Natural killer cell (primary cell): ENCODE measurements around the gene SPINT1. TPM values are rescaled to one million over a fixed set of nuclear protein-coding genes. Genes with fewer than 3 reads are reported as not detected.

Experiments
- ATAC-seq, 3 donors: fragments of 150-1000 bp in 2 of 3; fragments of 200-7000 bp in 1 of 3; cut with Tn5 transposase; 1 replicate in 1 of 3; 2 replicates in 2 of 3; pipeline ENCODE4 v1.10.0; 2021; ENCODE audit warnings: mild to moderate bottlenecking in 2 of 3, moderate library complexity in 2 of 3
- DNase-seq, 2 donors: peaks; one replicate each; pipeline versions ENCODE4 v3.0.0 to v3.0.0-alpha.2; 2013 to 2021; ENCODE audit warnings: mixed read lengths in 1 of 2
- H3K27ac ChIP-seq: one replicate; pipeline ENCODE4 v1.5.1; 2013; ENCODE audit warnings: mild to moderate bottlenecking, low read length
- H3K27me3 ChIP-seq: one replicate; pipeline ENCODE4 v1.6.1; 2013; ENCODE audit warnings: low read length; ENCODE audit not compliant: control insufficient read depth, insufficient read depth
- H3K36me3 ChIP-seq: one replicate; pipeline ENCODE4 v1.6.1; 2013; ENCODE audit warnings: low read length; ENCODE audit not compliant: control insufficient read depth, insufficient read depth
- H3K4me1 ChIP-seq: one replicate; pipeline ENCODE4 v1.6.1; 2013; ENCODE audit warnings: low read length; ENCODE audit not compliant: control insufficient read depth, insufficient read depth
- H3K4me3 ChIP-seq: one replicate; pipeline ENCODE4 v1.5.1; 2013; ENCODE audit warnings: low read length
- H3K9me3 ChIP-seq: one replicate; pipeline ENCODE4 v1.6.1; 2013; ENCODE audit warnings: low read length; ENCODE audit not compliant: control insufficient read depth, insufficient read depth
- H3K27ac Mint-ChIP-seq, 2 donors: one replicate each; pipeline ENCODE4 v1.8.0; 2022; ENCODE audit warnings: mild to moderate bottlenecking in 2 of 2, mixed read lengths in 2 of 2, moderate library complexity in 1 of 2
- H3K27me3 Mint-ChIP-seq, 2 donors: one replicate each; pipeline ENCODE4 v1.8.0; 2022; ENCODE audit warnings: low read depth in 2 of 2, mixed read lengths in 2 of 2
- H3K36me3 Mint-ChIP-seq: one replicate; pipeline ENCODE4 v1.8.0; 2022; ENCODE audit warnings: mixed read lengths
- H3K4me1 Mint-ChIP-seq, 2 donors: one replicate each; pipeline ENCODE4 v1.8.0; 2022; ENCODE audit warnings: mixed read lengths in 2 of 2
- H3K4me3 Mint-ChIP-seq: one replicate; pipeline ENCODE4 v1.8.0; 2022; ENCODE audit warnings: mild to moderate bottlenecking, moderate library complexity, mixed read lengths
- H3K9me3 Mint-ChIP-seq, 2 donors: one replicate each; pipeline ENCODE4 v1.8.0; 2022; ENCODE audit warnings: mixed read lengths in 2 of 2
- WGBS: methylation state at CpG from one replicate; pipeline ENCODE4 v1.1.7; 2013; ENCODE audit warnings: missing lambda C conversion rate; ENCODE audit not compliant: insufficient coverage; 5-methylcytosine and 5-hydroxymethylcytosine counted together
- intact Hi-C: fragments of 100-400 bp; cut with micrococcal nuclease; formaldehyde crosslinking; loops from one replicate; pipeline ENCODE4 v1.14.2; 2022
- total RNA-seq, 4 donors: library from RNA; stranded (reverse); fragments of 120-200 nt in 1 of 4; gene quantifications; one replicate each; pipeline versions ENCODE4 v1.2.3 to v1.2.4, GENCODE V29; 2013 to 2022
- TF ChIP-seq, protein P1 (sequence below): fragments of 200-600 bp; IDR thresholded peaks from one replicate; pipeline ENCODE4 v1.8.0; 2022; ENCODE audit warnings: antibody characterized with exemption

The SPINT1 gene
- total RNA-seq, 3 donors from 2014 or later (not counting 1 experiment from before 2014, with no cell fraction given): 0.41 to 3.1 (median 1.7) TPM

DNA sequence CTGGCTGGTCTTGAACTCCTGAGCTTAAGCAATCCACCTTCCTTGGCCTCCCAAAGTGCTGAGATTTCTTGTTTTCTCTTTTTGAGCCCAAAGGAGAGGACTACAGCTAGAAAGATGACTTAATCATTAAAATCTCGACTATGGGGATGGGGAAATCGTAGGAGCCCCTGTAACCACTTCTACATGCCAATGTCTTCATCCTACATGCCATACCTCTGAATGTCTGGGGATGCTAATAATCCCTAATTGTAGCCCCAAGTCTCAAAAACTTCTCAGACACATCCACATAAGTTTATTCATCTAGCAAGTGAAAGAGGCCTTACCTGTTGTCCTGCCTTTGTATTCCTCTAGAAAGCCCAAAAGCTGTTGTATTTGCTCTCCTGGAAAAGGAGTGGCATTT lies 33.8 kb downstream of the SPINT1 start:
- ATAC-seq (no peak), DNase-seq (no peak)
- Mint-ChIP-seq H3K27ac (no peak overlapping the region), H3K36me3 (no peaks in the 10 kb centered on the region), H3K27me3 (peaks cover 17 to 21% of the 10 kb centered on the region in 2 donors), H3K4me1 (peaks cover 5% of the 10 kb centered on the region in 2 donors), H3K9me3 (no peaks in the 10 kb centered on the region), H3K4me3 (no peak overlapping the region)
- intact Hi-C loops: no loop called here
- Histone ChIP-seq H3K27ac (no peak overlapping the region), H3K36me3 (no peaks in the 10 kb centered on the region), H3K9me3 (no peaks in the 10 kb centered on the region), H3K4me1 (peaks cover 14% of the 10 kb centered on the region), H3K4me3 (no peak overlapping the region), H3K27me3 (peaks cover 6% of the 10 kb centered on the region)
- TF ChIP-seq, protein P1, sequence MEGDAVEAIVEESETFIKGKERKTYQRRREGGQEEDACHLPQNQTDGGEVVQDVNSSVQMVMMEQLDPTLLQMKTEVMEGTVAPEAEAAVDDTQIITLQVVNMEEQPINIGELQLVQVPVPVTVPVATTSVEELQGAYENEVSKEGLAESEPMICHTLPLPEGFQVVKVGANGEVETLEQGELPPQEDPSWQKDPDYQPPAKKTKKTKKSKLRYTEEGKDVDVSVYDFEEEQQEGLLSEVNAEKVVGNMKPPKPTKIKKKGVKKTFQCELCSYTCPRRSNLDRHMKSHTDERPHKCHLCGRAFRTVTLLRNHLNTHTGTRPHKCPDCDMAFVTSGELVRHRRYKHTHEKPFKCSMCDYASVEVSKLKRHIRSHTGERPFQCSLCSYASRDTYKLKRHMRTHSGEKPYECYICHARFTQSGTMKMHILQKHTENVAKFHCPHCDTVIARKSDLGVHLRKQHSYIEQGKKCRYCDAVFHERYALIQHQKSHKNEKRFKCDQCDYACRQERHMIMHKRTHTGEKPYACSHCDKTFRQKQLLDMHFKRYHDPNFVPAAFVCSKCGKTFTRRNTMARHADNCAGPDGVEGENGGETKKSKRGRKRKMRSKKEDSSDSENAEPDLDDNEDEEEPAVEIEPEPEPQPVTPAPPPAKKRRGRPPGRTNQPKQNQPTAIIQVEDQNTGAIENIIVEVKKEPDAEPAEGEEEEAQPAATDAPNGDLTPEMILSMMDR: no peak
- 63% methylated on average over 1 of the region's 2 CpGs for WGBS

DNA sequence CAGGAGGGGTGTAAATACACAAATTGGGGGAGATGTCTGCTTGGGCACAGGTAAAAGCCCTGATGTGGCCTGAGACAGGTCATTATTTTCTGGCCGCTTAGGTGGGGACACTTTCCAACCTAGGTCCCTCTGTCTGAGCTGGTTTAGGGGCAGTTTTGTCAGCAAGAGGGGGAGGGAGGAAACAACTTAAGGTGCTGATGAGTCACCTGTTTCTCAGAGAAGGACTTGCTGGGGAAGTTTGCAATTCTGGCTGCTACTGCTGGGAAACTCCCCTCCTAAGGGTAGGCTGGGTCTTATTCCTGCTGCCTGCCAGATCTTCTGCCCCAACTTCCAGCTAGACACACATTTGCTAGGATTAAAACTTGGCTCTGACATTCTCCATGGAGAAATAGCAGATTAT lies 34.9 kb downstream of the SPINT1 start:
- H3K9me3 ChIP-seq: no peaks in the 10 kb centered on the region
- no peak overlapping the region for H3K4me3 Mint-ChIP-seq
- DNase-seq: peak in 1 of 2 donors; percentile 55
- H3K27me3 Mint-ChIP-seq: peaks cover 14 to 15% of the 10 kb centered on the region in 2 donors
- H3K36me3 Mint-ChIP-seq: no peaks in the 10 kb centered on the region
- peaks cover 7% of the 10 kb centered on the region for H3K27me3 ChIP-seq
- H3K27ac ChIP-seq: no peak overlapping the region
- 80% methylated on average over 1 of the region's 1 CpG for WGBS
- H3K4me1 Mint-ChIP-seq: peaks cover 5% of the 10 kb centered on the region in 2 donors
- H3K36me3 ChIP-seq: no peaks in the 10 kb centered on the region
- intact Hi-C loops: no loop called here
- no peaks in the 10 kb centered on the region for H3K9me3 Mint-ChIP-seq
- ATAC-seq: peak in 2 of 3 donors; percentile 44 to 76
- TF ChIP-seq, protein P1: no peak
- H3K4me1 ChIP-seq: peaks cover 13% of the 10 kb centered on the region
- no peak overlapping the region for H3K4me3 ChIP-seq
- H3K27ac Mint-ChIP-seq: no peak overlapping the region

GRCh38 chr15:40879609-40880008 lies 35.8 kb downstream of the SPINT1 start:
- TF ChIP-seq, protein P1: no peak
- Histone ChIP-seq H3K36me3 (no peaks in the 10 kb centered on the region), H3K4me3 (no peak overlapping the region), H3K9me3 (no peaks in the 10 kb centered on the region), H3K4me1 (peaks cover 14% of the 10 kb centered on the region), H3K27me3 (peaks cover 7% of the 10 kb centered on the region), H3K27ac (no peak overlapping the region)
- DNase-seq (no peak), ATAC-seq (no peak)
- H3K9me3 Mint-ChIP-seq: no peaks in the 10 kb centered on the region
- H3K4me3 Mint-ChIP-seq: no peak overlapping the region
- H3K27me3 Mint-ChIP-seq: peaks cover 10 to 13% of the 10 kb centered on the region in 2 donors
- no peak overlapping the region for H3K27ac Mint-ChIP-seq
- WGBS: 71% methylated on average over 6 of the region's 6 CpGs
- H3K36me3 Mint-ChIP-seq: no peaks in the 10 kb centered on the region
- H3K4me1 Mint-ChIP-seq: peaks cover 5 to 6% of the 10 kb centered on the region in 2 donors
- intact Hi-C loops: no loop called here

DNA sequence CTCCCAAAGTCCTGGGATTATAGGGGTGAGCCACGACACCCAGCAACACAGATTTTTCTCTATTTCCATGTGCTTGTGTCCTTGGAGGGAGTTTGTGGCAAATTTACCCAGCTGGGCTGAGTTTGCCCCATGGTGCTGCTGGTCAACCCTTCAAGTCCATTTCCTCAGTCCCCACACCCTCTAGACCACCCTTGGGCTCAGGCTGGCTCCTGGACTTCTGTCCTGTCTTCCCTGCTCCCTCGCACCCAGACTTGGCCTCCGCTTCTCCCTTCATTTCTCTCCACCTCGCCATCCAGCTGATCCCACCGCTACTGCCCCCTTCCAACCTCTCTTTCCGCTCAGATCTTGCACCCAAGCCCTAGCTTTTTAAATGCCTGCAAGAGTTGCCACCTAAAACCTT lies 37.5 kb downstream of the SPINT1 start:
- H3K9me3 Mint-ChIP-seq: no peaks in the 10 kb centered on the region
- H3K27ac Mint-ChIP-seq: no peak overlapping the region
- Histone ChIP-seq H3K4me3 (no peak overlapping the region), H3K36me3 (no peaks in the 10 kb centered on the region), H3K27me3 (peaks cover 7% of the 10 kb centered on the region), H3K9me3 (no peaks in the 10 kb centered on the region), H3K4me1 (peaks cover 25% of the 10 kb centered on the region), H3K27ac (no peak overlapping the region)
- intact Hi-C loops: no loop called here
- TF ChIP-seq, protein P1: no peak
- no peak for ATAC-seq
- no peaks in the 10 kb centered on the region for H3K36me3 Mint-ChIP-seq
- WGBS: 93% methylated on average over 5 of the region's 6 CpGs
- peaks cover 11 to 19% of the 10 kb centered on the region in 2 donors for H3K27me3 Mint-ChIP-seq
- H3K4me1 Mint-ChIP-seq: peaks cover 12 to 14% of the 10 kb centered on the region in 2 donors
- H3K4me3 Mint-ChIP-seq: no peak overlapping the region
- DNase-seq: no peak
